Endodermal cell (in vitro differentiated cells): ENCODE measurements around the gene GYPE. TPM values are rescaled to one million over a fixed set of nuclear protein-coding genes. Genes with fewer than 3 reads are reported as not detected.
A peak's percentile ranks its signal among the peaks of the same experiment; 100 is the strongest.
"Not testable (repeated sequence)": the region's sequence is repeated elsewhere in the genome, so short reads cannot be mapped to it uniquely, and the experiment has no call there.

ENCODE experiments used
- DNase-seq: peaks from one replicate; pipeline ENCODE4 v3.0.0-alpha.2; 2017
- H3K27ac ChIP-seq: 2 replicates; pipeline ENCODE4 v1.5.1; 2013; ENCODE audit warnings: mild to moderate bottlenecking, low read depth, low read length, moderate library complexity
- H3K27me3 ChIP-seq: 2 replicates; pipeline ENCODE4 v1.6.1; 2013; ENCODE audit warnings: mild to moderate bottlenecking, low read length, moderate library complexity; ENCODE audit not compliant: insufficient read depth, control insufficient read depth, poor library complexity, severe bottlenecking
- H3K36me3 ChIP-seq: 2 replicates; pipeline ENCODE4 v1.7.0; 2013; ENCODE audit warnings: mild to moderate bottlenecking, low read length, moderate library complexity; ENCODE audit not compliant: control insufficient read depth, insufficient read depth
- H3K4me1 ChIP-seq: one replicate; pipeline ENCODE4 v1.7.0; 2013; ENCODE audit warnings: low read length; ENCODE audit not compliant: control insufficient read depth, insufficient read depth
- H3K4me3 ChIP-seq: 2 replicates; pipeline ENCODE4 v1.5.1; 2013; ENCODE audit warnings: mild to moderate bottlenecking, low read length, moderate library complexity
- H3K9ac ChIP-seq: 2 replicates; pipeline ENCODE4 v1.6.1; 2013; ENCODE audit warnings: mild to moderate bottlenecking, low read length, moderate library complexity; ENCODE audit not compliant: poor library complexity, severe bottlenecking; ENCODE audit errors: extremely low read depth
- H3K9me3 ChIP-seq: 2 replicates; pipeline ENCODE4 v1.6.1; 2013; ENCODE audit warnings: mild to moderate bottlenecking, low read length, moderate library complexity; ENCODE audit not compliant: control insufficient read depth
- H3K27ac Mint-ChIP-seq: 2 replicates; pipeline ENCODE4 v1.8.0; 2020; ENCODE audit warnings: mixed read lengths
- H3K27me3 Mint-ChIP-seq: 2 replicates; pipeline ENCODE4 v1.8.0; 2021; ENCODE audit warnings: mild to moderate bottlenecking, mixed read lengths; ENCODE audit not compliant: insufficient read depth
- H3K36me3 Mint-ChIP-seq: 2 replicates; pipeline ENCODE4 v1.8.0; 2020; ENCODE audit warnings: low read depth, mixed read lengths
- H3K4me1 Mint-ChIP-seq: 2 replicates; pipeline ENCODE4 v1.8.0; 2020; ENCODE audit warnings: mixed read lengths
- H3K4me3 Mint-ChIP-seq: 2 replicates; pipeline ENCODE4 v1.8.0; 2020; ENCODE audit warnings: mild to moderate bottlenecking, moderate library complexity, mixed read lengths
- H3K9me3 Mint-ChIP-seq: 2 replicates; pipeline ENCODE4 v1.8.0; 2020; ENCODE audit warnings: mild to moderate bottlenecking, mixed read lengths
- WGBS, 2 experiments: methylation state at CpG; one replicate each; pipeline versions ENCODE4 v1.1.5 to v1.1.7; 2013; ENCODE audit warnings: missing lambda C conversion rate in 2 of 2, mixed read lengths in 1 of 2; ENCODE audit not compliant: insufficient coverage in 1 of 2, insufficient read length in 1 of 2; 5-methylcytosine and 5-hydroxymethylcytosine counted together
- total RNA-seq, 2 donors: library from RNA; stranded (reverse); fragmentation: NEBNext Ultra II Directional in 1 of 2; extraction: Animal tissue kit (Norgen Biotek cat#: 25700) in 1 of 2; gene quantifications; 2 replicates in 1 of 2; 3 replicates in 1 of 2; pipeline ENCODE4 v1.2.1, GENCODE V29; 2021
- TF ChIP-seq, protein P1 (sequence below): fragments of 200-600 bp; sonication (generic); conservative IDR thresholded peaks from 2 replicates; pipeline ENCODE4 v1.5.0; 2021; ENCODE audit warnings: antibody characterized with exemption, mild to moderate bottlenecking

Gene GYPE
- total RNA-seq, 2 donors from 2014 or later, result 0.48 TPM; not detected in 1

DNA sequence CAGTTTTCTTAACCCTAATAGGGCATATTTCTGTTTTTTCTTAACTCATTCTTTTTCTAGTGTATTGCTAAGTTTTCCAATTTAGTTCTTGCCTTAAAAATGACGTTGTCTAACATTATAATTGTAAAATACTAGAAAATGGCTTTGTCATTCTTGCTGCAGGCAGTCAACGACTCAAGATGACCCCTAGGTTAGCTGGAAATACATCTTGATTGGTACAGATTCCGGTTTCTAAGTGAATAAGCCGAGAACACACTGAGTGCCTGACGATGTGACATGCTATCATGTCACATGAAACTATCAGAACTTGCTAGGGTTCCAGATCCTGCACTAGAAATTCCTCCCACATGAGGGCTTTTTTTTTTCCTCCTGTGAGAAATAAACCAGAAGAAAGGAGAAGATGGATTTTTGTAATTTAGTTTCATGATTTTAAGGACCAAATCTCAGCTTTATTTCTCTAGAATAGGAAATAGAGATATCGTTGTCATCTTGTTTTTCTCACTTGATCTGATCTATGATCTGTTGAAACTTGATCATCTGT, 49.3 kb downstream of the GYPE start:
- H3K4me3 Mint-ChIP-seq, H3K9me3 ChIP-seq, H3K4me3 ChIP-seq, H3K27ac ChIP-seq, H3K36me3 ChIP-seq, H3K4me1 ChIP-seq, DNase-seq, H3K27ac Mint-ChIP-seq, H3K9me3 Mint-ChIP-seq, H3K27me3 ChIP-seq, H3K27me3 Mint-ChIP-seq, H3K9ac ChIP-seq, H3K36me3 Mint-ChIP-seq: not testable (repeated sequence)
- 96 to 100% methylated on average over 3 to 6 of the region's 6 CpGs for WGBS, 2 experiments
- peaks cover 12% of the 10 kb centered on the region for H3K4me1 Mint-ChIP-seq
- TF ChIP-seq, protein P1, sequence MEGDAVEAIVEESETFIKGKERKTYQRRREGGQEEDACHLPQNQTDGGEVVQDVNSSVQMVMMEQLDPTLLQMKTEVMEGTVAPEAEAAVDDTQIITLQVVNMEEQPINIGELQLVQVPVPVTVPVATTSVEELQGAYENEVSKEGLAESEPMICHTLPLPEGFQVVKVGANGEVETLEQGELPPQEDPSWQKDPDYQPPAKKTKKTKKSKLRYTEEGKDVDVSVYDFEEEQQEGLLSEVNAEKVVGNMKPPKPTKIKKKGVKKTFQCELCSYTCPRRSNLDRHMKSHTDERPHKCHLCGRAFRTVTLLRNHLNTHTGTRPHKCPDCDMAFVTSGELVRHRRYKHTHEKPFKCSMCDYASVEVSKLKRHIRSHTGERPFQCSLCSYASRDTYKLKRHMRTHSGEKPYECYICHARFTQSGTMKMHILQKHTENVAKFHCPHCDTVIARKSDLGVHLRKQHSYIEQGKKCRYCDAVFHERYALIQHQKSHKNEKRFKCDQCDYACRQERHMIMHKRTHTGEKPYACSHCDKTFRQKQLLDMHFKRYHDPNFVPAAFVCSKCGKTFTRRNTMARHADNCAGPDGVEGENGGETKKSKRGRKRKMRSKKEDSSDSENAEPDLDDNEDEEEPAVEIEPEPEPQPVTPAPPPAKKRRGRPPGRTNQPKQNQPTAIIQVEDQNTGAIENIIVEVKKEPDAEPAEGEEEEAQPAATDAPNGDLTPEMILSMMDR, result peak; percentile 54

DNA sequence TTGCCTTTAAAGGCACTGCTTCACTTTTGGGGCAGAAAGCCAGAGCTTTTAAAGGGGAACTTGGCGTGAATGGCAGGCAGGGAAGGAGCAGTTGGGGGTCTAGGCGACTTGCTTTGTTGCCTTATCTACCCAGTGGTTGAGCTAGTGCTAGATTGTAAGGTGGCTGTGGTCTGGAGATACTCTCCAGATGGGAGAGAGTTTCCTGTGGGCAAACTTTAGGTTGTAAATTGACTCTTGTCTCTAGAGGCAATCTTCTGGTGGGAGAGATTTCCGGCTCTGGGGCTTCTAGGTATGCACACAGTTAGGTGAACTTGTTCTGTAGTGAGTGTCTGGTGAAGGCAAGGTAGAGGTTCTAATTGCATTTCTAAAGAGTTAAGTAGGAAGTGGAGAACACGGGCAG, 50.7 kb downstream of the GYPE start:
- not testable (repeated sequence) for H3K36me3 Mint-ChIP-seq, H3K9me3 ChIP-seq, H3K36me3 ChIP-seq, H3K27me3 ChIP-seq, H3K4me1 ChIP-seq, H3K4me3 ChIP-seq, H3K27ac ChIP-seq, H3K4me3 Mint-ChIP-seq, H3K9me3 Mint-ChIP-seq, H3K27me3 Mint-ChIP-seq, H3K9ac ChIP-seq
- peak; percentile 59 for DNase-seq
- WGBS, 2 experiments, result 55 to 70% methylated on average over 2 to 3 of the region's 4 CpGs
- H3K4me1 Mint-ChIP-seq, result peaks cover 12% of the 10 kb centered on the region
- peak overlapping the region; percentile 18 for H3K27ac Mint-ChIP-seq

DNA sequence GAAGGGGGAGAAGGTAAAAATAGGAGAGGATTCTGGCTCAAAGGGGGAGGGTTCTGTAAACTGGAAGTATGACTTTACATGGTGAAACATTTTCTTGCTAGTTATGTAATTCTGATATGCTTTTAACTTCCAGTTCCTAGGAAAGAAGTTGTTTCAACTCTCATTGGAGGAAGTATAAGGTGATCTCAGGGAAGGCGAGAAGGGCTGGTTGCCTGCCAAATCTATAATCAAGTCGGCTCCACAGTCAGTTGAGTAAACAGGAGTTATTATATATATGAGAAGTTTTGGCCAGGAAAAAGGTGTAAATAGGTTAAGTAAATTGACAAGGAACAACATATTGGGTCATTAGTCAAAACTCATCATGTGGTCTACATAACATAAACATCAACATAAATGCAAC, 56.1 kb downstream of the GYPE start:
- H3K27me3 ChIP-seq, H3K27me3 Mint-ChIP-seq, H3K4me3 ChIP-seq, H3K4me1 Mint-ChIP-seq, H3K27ac Mint-ChIP-seq, H3K27ac ChIP-seq, DNase-seq, H3K9ac ChIP-seq, H3K9me3 ChIP-seq, H3K4me1 ChIP-seq, H3K4me3 Mint-ChIP-seq, H3K36me3 ChIP-seq, H3K36me3 Mint-ChIP-seq, H3K9me3 Mint-ChIP-seq: not testable (repeated sequence)
- WGBS, 2 experiments, result 94% methylated on average over 2 of the region's 2 CpGs; no CpG with 5 or more reads in 1 of the 2 experiments

DNA sequence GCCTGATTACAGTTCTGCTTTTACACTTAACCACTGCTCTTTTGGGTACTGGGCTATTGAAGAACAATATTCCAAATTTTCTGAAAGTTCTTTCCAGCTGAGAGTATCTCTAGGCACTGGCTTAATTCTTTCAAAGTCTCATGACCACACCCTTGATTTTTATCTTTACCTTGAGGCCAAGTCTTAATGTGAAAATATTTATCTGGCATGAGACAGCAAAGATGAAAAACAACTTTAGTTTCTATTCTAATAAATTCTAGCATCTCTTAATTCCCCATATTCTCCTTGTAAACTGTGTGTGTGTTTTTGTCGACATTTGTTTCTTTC, 61.9 kb downstream of the GYPE start:
- not testable (repeated sequence) for H3K9me3 Mint-ChIP-seq, H3K4me1 ChIP-seq, H3K27me3 ChIP-seq, H3K4me3 ChIP-seq, H3K9ac ChIP-seq, H3K9me3 ChIP-seq, H3K27ac ChIP-seq, H3K27me3 Mint-ChIP-seq, H3K36me3 ChIP-seq, H3K4me3 Mint-ChIP-seq, H3K27ac Mint-ChIP-seq, H3K4me1 Mint-ChIP-seq, H3K36me3 Mint-ChIP-seq, DNase-seq
- no CpG with 5 or more reads among the region's 1 CpG for WGBS, 2 experiments

- not testable (repeated sequence) for H3K36me3 ChIP-seq, H3K9me3 Mint-ChIP-seq, H3K27me3 ChIP-seq, H3K27ac ChIP-seq, H3K4me3 Mint-ChIP-seq, DNase-seq, H3K27ac Mint-ChIP-seq, H3K4me1 ChIP-seq, H3K4me3 ChIP-seq, H3K9me3 ChIP-seq, H3K4me1 Mint-ChIP-seq, H3K36me3 Mint-ChIP-seq, H3K27me3 Mint-ChIP-seq, H3K9ac ChIP-seq
- WGBS, 2 experiments, result 100% methylated on average over 2 of the region's 3 CpGs; no CpG with 5 or more reads in 1 of the 2 experiments
Measured at GRCh38 chr4:143842624-143843505, 62.5 kb downstream of the GYPE start.

GRCh38 chr4:143839413-143839812, 65.9 kb downstream of the GYPE start:
- H3K4me1 ChIP-seq, H3K9me3 Mint-ChIP-seq, H3K36me3 Mint-ChIP-seq, H3K4me3 ChIP-seq, H3K27ac Mint-ChIP-seq, H3K9ac ChIP-seq, H3K4me1 Mint-ChIP-seq, H3K27ac ChIP-seq, H3K27me3 ChIP-seq, H3K27me3 Mint-ChIP-seq, H3K36me3 ChIP-seq, H3K9me3 ChIP-seq, H3K4me3 Mint-ChIP-seq, DNase-seq: not testable (repeated sequence)
- WGBS, 2 experiments, result 89 to 100% methylated on average over 1 to 5 of the region's 7 CpGs
